ENCODE results near the gene PSMD9. TPM values are rescaled to one million over a fixed set of nuclear protein-coding genes. Genes with fewer than 3 reads are reported as not detected.
A peak's percentile ranks its signal among the peaks of the same experiment; 100 is the strongest.

Gene PSMD9
- total RNA-seq, 1 donor from 2014 or later: 46.2 TPM

DNA sequence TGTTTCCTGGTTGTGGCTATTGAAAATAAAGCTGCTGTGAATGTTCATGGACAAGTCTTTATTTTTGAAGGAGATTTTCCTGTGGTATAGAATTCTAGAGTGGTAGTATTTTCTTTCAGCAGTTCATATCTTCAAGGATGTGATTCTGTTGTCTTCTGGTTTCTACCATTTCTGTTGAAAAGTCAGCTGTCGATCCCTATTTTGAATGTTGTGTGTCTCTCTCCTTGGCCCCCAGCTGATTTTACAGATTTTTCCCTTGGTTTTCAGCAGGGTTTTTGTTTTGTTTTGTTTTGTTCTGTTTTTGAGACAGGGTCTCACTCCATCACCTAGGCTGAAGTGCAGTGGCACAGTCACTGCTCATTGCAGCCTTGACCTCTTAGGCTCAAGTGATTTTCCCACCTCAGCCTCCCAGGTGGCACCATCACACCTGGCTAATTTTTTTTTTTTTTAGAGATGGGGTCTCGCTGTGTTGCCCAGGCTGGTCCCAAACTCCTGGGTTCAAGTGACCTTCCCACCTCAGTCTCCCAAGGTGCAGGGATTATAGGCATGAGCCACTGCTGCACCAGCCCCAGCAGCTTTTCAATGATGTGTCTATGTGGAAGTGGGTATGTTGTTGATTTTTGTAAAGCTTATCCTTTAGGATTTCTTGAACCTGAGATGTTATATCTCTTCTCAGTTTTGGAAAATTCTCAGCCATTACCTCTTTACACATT lies 57.9 kb downstream of the PSMD9 start:
- Histone ChIP-seq H3K36me3 (no peaks in the 10 kb centered on the region), H3K27ac (no peak overlapping the region), H3K4me3 (no peak overlapping the region), H3K27me3 (no peaks in the 10 kb centered on the region), H3K4me1 (no peaks in the 10 kb centered on the region), H3K9me3 (no peaks in the 10 kb centered on the region)
- TF ChIP-seq, protein P1, sequence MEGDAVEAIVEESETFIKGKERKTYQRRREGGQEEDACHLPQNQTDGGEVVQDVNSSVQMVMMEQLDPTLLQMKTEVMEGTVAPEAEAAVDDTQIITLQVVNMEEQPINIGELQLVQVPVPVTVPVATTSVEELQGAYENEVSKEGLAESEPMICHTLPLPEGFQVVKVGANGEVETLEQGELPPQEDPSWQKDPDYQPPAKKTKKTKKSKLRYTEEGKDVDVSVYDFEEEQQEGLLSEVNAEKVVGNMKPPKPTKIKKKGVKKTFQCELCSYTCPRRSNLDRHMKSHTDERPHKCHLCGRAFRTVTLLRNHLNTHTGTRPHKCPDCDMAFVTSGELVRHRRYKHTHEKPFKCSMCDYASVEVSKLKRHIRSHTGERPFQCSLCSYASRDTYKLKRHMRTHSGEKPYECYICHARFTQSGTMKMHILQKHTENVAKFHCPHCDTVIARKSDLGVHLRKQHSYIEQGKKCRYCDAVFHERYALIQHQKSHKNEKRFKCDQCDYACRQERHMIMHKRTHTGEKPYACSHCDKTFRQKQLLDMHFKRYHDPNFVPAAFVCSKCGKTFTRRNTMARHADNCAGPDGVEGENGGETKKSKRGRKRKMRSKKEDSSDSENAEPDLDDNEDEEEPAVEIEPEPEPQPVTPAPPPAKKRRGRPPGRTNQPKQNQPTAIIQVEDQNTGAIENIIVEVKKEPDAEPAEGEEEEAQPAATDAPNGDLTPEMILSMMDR (IDR thresholded peaks at IDR 0.05): no peak
- TF ChIP-seq POLR2AphosphoS5 (IDR thresholded peaks at IDR 0.05; ENCODE audit: insufficient read depth in 1 of 2, low read depth in 1 of 2) (no peak), POLR2A (IDR thresholded peaks at IDR 0.05) (no peak)
- intact Hi-C loops (cut with DNase I): no loop called here
- DNase-seq (ENCODE audit: extremely low spot score in 2 of 2): no peak

DNA sequence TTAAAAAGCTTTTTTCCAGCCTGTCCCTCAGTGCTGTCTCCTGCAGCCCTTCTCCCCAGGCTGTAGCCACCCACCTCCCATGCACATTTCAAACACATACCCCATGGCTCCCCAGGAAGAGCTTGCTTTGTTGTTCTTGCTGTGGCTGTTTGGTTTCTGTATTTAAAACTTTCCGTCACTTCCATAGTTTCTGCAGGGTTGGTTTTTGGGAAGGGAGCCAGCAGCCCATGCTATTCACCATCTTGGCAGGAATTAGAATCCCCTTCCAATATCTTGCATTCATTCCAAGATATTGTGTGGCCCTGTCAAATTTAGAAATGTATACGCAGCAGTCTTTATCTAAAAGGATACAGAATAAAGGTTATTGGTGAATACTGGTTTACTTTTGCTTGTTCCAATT lies 59.4 kb downstream of the PSMD9 start:
- H3K4me1 ChIP-seq: no peaks in the 10 kb centered on the region
- H3K36me3 ChIP-seq: no peaks in the 10 kb centered on the region
- H3K9me3 ChIP-seq: no peaks in the 10 kb centered on the region
- H3K4me3 ChIP-seq: no peak overlapping the region
- TF ChIP-seq, protein P1 (IDR thresholded peaks at IDR 0.05): no peak
- TF ChIP-seq POLR2AphosphoS5 (IDR thresholded peaks at IDR 0.05; ENCODE audit: insufficient read depth in 1 of 2, low read depth in 1 of 2) (no peak), POLR2A (IDR thresholded peaks at IDR 0.05) (no peak)
- intact Hi-C loops (cut with DNase I): no loop called here
- no peak for DNase-seq (ENCODE audit: extremely low spot score in 2 of 2)
- no peak overlapping the region for H3K27ac ChIP-seq
- no peaks in the 10 kb centered on the region for H3K27me3 ChIP-seq

DNA sequence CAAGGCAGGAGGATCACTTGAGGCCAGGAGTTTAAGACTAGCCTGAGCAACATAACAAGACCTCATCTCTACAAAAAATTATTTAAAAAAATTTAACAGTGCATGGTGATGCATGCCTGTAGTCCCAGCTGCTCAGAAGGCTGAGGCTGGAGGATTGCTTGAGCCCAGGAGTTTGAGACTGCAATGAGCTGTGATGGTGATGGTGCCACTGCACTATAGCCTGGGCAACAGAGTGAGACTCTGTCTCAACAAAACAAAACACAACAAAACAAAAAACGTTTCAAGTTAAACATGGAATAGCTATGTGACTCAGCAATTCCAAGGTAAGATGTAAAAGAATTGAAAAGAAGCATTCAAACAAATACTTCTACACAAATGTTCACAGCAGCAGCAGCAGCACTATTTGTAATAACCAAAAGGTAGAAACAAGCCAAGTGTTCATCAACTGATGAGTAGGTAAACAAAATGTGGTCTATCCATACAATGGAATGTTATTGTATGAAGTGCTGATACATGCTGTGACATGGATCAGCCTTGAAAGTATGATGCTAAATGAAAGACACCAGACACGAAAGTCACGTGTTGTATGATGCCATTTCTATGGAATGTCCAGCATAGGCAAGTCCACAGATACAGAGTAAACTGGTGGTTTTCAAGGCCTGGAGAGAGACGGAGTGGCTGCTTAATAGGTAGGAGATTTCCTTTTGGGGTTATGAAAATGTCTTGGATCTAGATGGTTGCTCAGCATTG lies 61.2 kb downstream of the PSMD9 start:
- Histone ChIP-seq H3K27me3 (no peaks in the 10 kb centered on the region), H3K9me3 (no peaks in the 10 kb centered on the region), H3K4me1 (no peaks in the 10 kb centered on the region), H3K27ac (no peak overlapping the region), H3K4me3 (no peak overlapping the region), H3K36me3 (no peaks in the 10 kb centered on the region)
- DNase-seq (ENCODE audit: extremely low spot score in 2 of 2): no peak
- peak in 1 of 2 donors; percentile 40 for TF ChIP-seq POLR2AphosphoS5 (IDR thresholded peaks at IDR 0.05; ENCODE audit: insufficient read depth in 1 of 2, low read depth in 1 of 2)
- TF ChIP-seq, protein P1 (IDR thresholded peaks at IDR 0.05): no peak
- intact Hi-C loops (cut with DNase I): no loop called here

DNA sequence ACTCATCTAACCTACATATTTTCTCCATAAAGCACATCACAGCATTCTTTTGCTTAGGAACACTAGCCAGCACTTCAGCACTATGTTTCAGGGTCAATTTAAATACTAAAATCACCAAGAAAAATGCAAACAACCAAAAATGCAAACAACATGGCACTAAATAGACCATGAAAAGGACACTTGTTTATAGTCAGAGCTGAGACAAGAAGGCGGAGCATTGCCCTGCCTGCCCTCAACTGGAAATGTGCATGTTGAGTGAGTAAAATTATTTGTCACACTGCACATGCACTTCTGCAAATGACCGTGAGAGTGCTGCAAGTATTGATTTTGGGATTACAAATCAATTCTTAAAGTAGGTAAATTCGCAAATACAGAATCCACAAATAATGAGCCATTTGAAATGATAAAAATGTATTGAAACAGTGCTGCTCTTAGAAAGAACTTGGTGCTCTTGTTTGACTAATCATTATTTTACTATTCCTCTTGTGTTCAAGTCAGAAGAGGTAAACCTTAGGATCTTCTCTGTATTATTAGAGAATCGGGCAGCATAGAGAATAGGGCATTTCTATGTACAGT lies 64.6 kb downstream of the PSMD9 start:
- Histone ChIP-seq H3K9me3 (no peaks in the 10 kb centered on the region), H3K36me3 (no peaks in the 10 kb centered on the region), H3K4me1 (no peaks in the 10 kb centered on the region), H3K27ac (no peak overlapping the region), H3K27me3 (no peaks in the 10 kb centered on the region), H3K4me3 (no peak overlapping the region)
- DNase-seq (ENCODE audit: extremely low spot score in 2 of 2): no peak
- TF ChIP-seq POLR2A (IDR thresholded peaks at IDR 0.05): no peak
- no peak for TF ChIP-seq POLR2AphosphoS5 (IDR thresholded peaks at IDR 0.05; ENCODE audit: insufficient read depth in 1 of 2, low read depth in 1 of 2)
- TF ChIP-seq, protein P1 (IDR thresholded peaks at IDR 0.05): no peak
- intact Hi-C loops (cut with DNase I): no loop called here

All from vagina (tissue), 2 donors.